SHP77 (cell line): ENCODE measurements around the gene COX7A2L.
"Not testable (repeated sequence)": the region's sequence is repeated elsewhere in the genome, so short reads cannot be mapped to it uniquely, and the experiment has no call there.

ENCODE experiments used
- DNase-seq, 2 experiments: peaks; one replicate each; lab custom pipeline; 2025; lab: John Stamatoyannopoulos, UW

The COX7A2L gene

GRCh38 chr2:42367835-42368234, 6.8 kb upstream of the COX7A2L start:
- DNase-seq = no peak

- no peak for DNase-seq
Observed at GRCh38 chr2:42366411-42366810, 5.4 kb upstream of the COX7A2L start.

- DNase-seq = no peak
Observed at GRCh38 chr2:42364658-42365057, 3.6 kb upstream of the COX7A2L start.

GRCh38 chr2:42363413-42363812, 2.4 kb upstream of the COX7A2L start:
- no peak for DNase-seq

GRCh38 chr2:42361728-42362283, 789 bp upstream of the COX7A2L start:
- no peak for DNase-seq

GRCh38 chr2:42360493-42360889, 526 bp downstream of the COX7A2L start:
- DNase-seq = no peak

- no peak for DNase-seq
Observed at GRCh38 chr2:42359965-42360483, 993 bp downstream of the COX7A2L start.

- no peak for DNase-seq
Observed at GRCh38 chr2:42359304-42359964, 1.6 kb downstream of the COX7A2L start.

GRCh38 chr2:42353792-42354429, 7.1 kb downstream of the COX7A2L start:
- DNase-seq = no peak

- DNase-seq = no peak
Observed at GRCh38 chr2:42351864-42352263, 9.2 kb downstream of the COX7A2L start.

- DNase-seq = no peak
Observed at GRCh38 chr2:42350434-42351063, 10.5 kb downstream of the COX7A2L start.

GRCh38 chr2:42348113-42348805, 12.8 kb downstream of the COX7A2L start:
- no peak for DNase-seq

- not testable (repeated sequence) for DNase-seq
Observed at GRCh38 chr2:42347518-42347917, 13.5 kb downstream of the COX7A2L start.

- DNase-seq = not testable (repeated sequence)
Observed at GRCh38 chr2:42346856-42347255, 14.2 kb downstream of the COX7A2L start.

GRCh38 chr2:42345986-42346385, 15.0 kb downstream of the COX7A2L start:
- DNase-seq = no peak

GRCh38 chr2:42342795-42343241, 18.2 kb downstream of the COX7A2L start:
- no peak for DNase-seq

- DNase-seq = no peak
Observed at GRCh38 chr2:42342061-42342794, 18.8 kb downstream of the COX7A2L start.

- no peak for DNase-seq
Observed at GRCh38 chr2:42340938-42341636, 19.9 kb downstream of the COX7A2L start.

GRCh38 chr2:42340045-42340937, 20.7 kb downstream of the COX7A2L start:
- no peak for DNase-seq
